ENCODE results near the gene LGI1. TPM values are rescaled to one million over a fixed set of nuclear protein-coding genes. Genes with fewer than 3 reads are reported as not detected.

LGI1 gene
- total RNA-seq, 1 donor from 2014 or later: not detected

DNA sequence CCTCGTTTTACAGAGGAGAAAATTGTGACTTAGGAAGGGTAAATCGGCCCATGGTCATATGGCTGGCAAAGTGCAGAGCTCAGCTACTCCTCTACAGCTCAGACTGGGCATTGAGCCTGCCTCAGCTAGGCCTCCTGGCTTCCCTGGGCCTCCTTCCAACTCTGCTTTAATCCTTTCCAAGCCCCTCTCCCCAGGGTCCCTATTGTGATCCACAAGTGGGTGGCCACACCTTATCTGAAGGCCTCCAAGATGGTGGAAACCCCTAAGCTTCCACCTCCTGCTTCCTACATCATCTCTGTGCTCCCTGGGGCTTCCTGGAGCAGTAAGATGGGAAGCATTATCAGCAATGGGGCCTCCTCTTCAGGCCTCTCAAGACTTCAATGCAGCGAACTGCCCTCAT lies 3.0 kb upstream of the LGI1 start:
- TF ChIP-seq, protein P1, sequence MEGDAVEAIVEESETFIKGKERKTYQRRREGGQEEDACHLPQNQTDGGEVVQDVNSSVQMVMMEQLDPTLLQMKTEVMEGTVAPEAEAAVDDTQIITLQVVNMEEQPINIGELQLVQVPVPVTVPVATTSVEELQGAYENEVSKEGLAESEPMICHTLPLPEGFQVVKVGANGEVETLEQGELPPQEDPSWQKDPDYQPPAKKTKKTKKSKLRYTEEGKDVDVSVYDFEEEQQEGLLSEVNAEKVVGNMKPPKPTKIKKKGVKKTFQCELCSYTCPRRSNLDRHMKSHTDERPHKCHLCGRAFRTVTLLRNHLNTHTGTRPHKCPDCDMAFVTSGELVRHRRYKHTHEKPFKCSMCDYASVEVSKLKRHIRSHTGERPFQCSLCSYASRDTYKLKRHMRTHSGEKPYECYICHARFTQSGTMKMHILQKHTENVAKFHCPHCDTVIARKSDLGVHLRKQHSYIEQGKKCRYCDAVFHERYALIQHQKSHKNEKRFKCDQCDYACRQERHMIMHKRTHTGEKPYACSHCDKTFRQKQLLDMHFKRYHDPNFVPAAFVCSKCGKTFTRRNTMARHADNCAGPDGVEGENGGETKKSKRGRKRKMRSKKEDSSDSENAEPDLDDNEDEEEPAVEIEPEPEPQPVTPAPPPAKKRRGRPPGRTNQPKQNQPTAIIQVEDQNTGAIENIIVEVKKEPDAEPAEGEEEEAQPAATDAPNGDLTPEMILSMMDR (IDR thresholded peaks at IDR 0.05): no peak

DNA sequence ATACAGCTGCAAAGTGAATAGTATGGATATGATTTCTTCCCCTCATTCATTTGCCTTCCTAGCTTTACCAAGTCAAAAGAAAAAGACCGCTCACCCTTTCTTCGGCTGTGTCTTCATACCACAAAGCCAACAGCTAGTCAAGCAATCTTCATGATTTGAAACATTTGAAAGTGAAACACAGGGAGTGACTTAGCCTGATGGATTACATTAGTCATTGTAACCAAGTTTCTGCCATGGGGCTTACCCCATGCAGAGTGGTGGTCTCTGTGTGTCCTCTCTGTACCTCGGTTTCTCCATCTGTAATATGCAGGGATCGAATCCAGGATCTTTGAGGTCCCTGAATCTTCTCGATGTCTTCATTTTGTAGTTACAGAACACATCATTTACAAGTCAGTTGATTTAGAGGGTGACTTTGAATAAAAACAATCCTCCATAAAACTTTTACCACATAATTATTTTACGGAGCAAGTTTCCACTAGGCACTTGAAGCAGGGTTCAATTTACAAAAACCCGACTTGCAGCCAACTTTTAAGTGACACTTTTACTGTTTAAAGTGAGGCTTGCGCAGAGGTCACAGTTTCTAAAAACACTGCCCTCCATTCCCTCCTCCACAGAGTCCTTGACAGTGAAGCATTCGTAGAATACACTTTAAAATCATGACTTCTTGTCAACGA lies 2.2 kb upstream of the LGI1 start:
- DNase-seq: no peak
- no peak overlapping the region for H3K4me3 Mint-ChIP-seq

More for the DNA sequence above, 3.0 kb upstream of the LGI1 start:
- peaks cover 57% of the 10 kb centered on the region for H3K27me3 Mint-ChIP-seq
- H3K27ac Mint-ChIP-seq: no peak overlapping the region
- no peaks in the 10 kb centered on the region for H3K36me3 Mint-ChIP-seq (ENCODE audit: low read depth)
- H3K9me3 Mint-ChIP-seq: no peaks in the 10 kb centered on the region
- no peak for ATAC-seq (ENCODE audit: low read depth)
- no peak for DNase-seq
- ChIA-PET CTCF (no interaction called here), POLR2A (no interaction called here)
- H3K4me3 Mint-ChIP-seq: no peak overlapping the region
- H3K4me1 Mint-ChIP-seq: peaks cover 8% of the 10 kb centered on the region
- intact Hi-C loops (cut with micrococcal nuclease): no loop called here

DNA sequence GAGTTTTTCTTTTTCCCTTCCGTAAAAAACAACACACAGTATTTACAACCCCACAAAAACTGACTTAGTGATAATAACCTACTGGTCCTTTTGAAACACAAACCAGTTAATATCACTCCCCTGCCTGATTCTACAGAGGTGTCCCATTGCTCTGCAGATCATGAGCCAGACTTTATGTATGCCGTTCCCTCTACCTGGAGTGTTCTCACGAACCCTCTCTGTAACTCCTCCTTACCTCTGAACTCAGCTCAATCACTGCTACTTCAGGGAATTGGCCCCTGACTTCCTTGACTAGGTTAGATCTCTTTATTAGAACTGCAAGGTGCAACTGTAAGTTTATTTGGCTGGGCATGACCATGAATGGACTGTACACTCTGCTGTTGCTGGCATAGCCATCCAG lies 1.6 kb upstream of the LGI1 start:
- no peak for ATAC-seq (ENCODE audit: low read depth)
- Mint-ChIP-seq H3K9me3 (no peaks in the 10 kb centered on the region), H3K4me3 (no peak overlapping the region), H3K27me3 (peaks cover 53% of the 10 kb centered on the region), H3K27ac (no peak overlapping the region), H3K36me3 (ENCODE audit: low read depth) (no peaks in the 10 kb centered on the region), H3K4me1 (peaks cover 8% of the 10 kb centered on the region)
- POLR2A ChIA-PET: no interaction called here
- CTCF ChIA-PET: no interaction called here
- intact Hi-C loops (cut with micrococcal nuclease): no loop called here
- TF ChIP-seq, protein P1 (IDR thresholded peaks at IDR 0.05): no peak
- no peak for DNase-seq

More for the DNA sequence above, 2.2 kb upstream of the LGI1 start:
- no peaks in the 10 kb centered on the region for H3K36me3 Mint-ChIP-seq (ENCODE audit: low read depth)
- H3K9me3 Mint-ChIP-seq: no peaks in the 10 kb centered on the region
- H3K27ac Mint-ChIP-seq: no peak overlapping the region
- TF ChIP-seq, protein P1 (IDR thresholded peaks at IDR 0.05): no peak
- H3K4me1 Mint-ChIP-seq: peaks cover 8% of the 10 kb centered on the region
- CTCF ChIA-PET: no interaction called here
- no peak for ATAC-seq (ENCODE audit: low read depth)
- POLR2A ChIA-PET: no interaction called here
- intact Hi-C loops (cut with micrococcal nuclease): no loop called here
- peaks cover 54% of the 10 kb centered on the region for H3K27me3 Mint-ChIP-seq

DNA sequence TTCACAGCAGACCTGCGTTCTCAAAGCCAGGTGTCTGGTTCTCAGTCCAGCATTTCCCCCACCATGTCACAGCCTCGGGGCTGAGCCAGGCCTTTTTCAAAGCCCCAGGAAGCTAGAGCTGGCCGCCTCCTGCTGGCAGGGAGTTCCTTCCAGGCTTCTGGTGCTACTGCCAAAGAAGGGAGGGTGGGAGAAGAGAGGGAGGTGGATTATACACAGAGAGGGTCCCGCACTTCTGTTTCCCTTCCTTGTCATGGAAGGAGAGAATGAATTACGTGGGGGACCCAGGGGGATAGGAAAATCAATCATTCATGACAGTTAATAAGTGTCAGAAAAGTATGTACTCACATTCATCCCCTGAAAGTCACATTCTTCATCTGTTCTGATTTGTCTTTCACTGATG lies 600 bp upstream of the LGI1 start:
- no peak overlapping the region for H3K27ac Mint-ChIP-seq
- peaks cover 51% of the 10 kb centered on the region for H3K27me3 Mint-ChIP-seq
- ChIA-PET CTCF (no interaction called here), POLR2A (no interaction called here)
- no peak for ATAC-seq (ENCODE audit: low read depth)
- no peak overlapping the region for H3K4me3 Mint-ChIP-seq
- H3K4me1 Mint-ChIP-seq: peaks cover 4% of the 10 kb centered on the region
- DNase-seq: no peak
- intact Hi-C loops (cut with micrococcal nuclease): no loop called here
- H3K9me3 Mint-ChIP-seq: no peaks in the 10 kb centered on the region
- H3K36me3 Mint-ChIP-seq (ENCODE audit: low read depth): no peaks in the 10 kb centered on the region
- TF ChIP-seq, protein P1 (IDR thresholded peaks at IDR 0.05): no peak

DNA sequence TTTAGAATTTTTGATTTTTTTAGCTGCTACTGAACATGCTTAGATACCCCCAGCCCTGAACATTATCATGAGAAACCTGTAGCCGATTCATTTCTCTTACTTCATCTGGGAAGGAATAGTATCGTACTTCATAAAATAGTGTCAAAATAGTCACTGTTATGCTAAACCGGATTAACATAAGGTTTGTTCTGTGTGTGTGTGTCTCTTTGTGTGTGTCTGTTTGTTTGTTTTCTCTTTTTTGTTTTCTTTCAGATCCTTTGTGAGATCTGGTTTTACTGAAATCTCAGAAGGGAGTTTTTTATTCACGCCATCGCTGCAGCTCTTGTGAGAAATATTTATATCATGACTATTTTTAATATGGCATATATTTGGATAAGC lies 761 bp downstream of the LGI1 start:
- TF ChIP-seq, protein P1 (IDR thresholded peaks at IDR 0.05): no peak
- ATAC-seq (ENCODE audit: low read depth) (no peak), DNase-seq (no peak)
- Mint-ChIP-seq H3K9me3 (no peaks in the 10 kb centered on the region), H3K27ac (no peak overlapping the region), H3K27me3 (peaks cover 54% of the 10 kb centered on the region), H3K4me3 (no peak overlapping the region), H3K36me3 (ENCODE audit: low read depth) (no peaks in the 10 kb centered on the region), H3K4me1 (peaks cover 4% of the 10 kb centered on the region)
- ChIA-PET CTCF (no interaction called here), POLR2A (no interaction called here)
- intact Hi-C loops (cut with micrococcal nuclease): no loop called here
